GM18511 (cell line): ENCODE data around the gene MAP7.

Experiments
- ATAC-seq: cut with Tn5 transposase; IDR thresholded peaks from one replicate; pipeline ENCODE4 v1.9.1; 2021; ENCODE audit warnings: mild to moderate bottlenecking, moderate library complexity; ENCODE audit not compliant: unreplicated experiment

MAP7 gene

DNA sequence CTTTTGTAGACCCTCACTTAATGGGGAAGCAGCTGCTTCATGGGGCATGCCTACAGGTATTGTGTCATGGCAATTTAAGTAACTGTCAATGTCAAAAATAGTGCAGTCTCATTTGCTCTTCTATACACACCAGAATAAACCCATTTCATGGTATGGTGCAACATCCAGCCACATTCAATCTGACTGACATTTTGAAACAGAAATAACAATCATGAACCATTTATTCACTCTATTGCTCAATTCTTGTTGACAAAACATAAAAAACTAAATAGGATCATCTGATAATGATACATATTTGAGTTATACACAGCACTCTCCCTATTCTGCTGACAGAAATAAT, 122.9 kb downstream of the MAP7 start:
- no peak for ATAC-seq

- ATAC-seq, result no peak
Observed at GRCh38 chr6:136426627-136427377, 123.4 kb downstream of the MAP7 start.

- no peak for ATAC-seq
Observed at GRCh38 chr6:136425793-136426192, 124.4 kb downstream of the MAP7 start.

DNA sequence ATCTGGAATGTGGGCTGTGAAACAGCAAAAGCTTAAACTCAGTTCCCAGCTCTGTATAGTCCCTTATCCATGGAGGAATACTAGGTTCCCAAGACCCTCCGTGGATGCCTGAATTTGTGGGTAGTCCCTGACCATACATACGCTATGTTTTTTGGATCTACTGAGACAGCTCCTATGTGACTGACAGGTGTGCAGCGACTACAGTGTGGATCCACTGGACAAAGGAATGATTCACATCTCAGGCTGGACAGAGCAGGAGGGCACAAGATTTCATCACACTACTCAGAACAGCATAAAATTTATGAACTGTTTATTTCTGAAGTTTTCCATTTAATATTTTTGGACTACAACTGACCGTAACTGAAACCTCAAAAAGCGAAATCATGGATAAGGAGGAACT, 125.3 kb downstream of the MAP7 start:
- no peak for ATAC-seq

DNA sequence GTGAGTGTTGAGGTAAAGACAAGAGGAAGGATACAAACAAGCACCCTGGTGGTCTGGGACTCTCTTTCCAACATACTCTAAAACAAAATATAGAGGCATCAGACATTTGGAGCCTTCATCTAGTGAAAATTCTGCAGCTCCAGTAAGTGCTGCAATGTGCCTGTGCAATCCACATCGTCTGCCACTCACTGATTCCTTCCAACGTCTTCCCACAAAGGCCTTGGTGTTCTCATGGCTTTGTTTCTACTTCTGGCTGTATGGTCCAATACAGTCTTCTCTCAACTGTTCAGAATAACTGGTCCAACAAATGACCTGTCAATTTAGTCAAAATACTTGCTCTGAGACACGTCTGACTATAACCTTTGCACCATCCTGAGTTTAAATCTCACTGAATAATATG, 125.8 kb downstream of the MAP7 start:
- ATAC-seq, result no peak

- ATAC-seq, result no peak
Observed at GRCh38 chr6:136421537-136422158, 128.6 kb downstream of the MAP7 start.

DNA sequence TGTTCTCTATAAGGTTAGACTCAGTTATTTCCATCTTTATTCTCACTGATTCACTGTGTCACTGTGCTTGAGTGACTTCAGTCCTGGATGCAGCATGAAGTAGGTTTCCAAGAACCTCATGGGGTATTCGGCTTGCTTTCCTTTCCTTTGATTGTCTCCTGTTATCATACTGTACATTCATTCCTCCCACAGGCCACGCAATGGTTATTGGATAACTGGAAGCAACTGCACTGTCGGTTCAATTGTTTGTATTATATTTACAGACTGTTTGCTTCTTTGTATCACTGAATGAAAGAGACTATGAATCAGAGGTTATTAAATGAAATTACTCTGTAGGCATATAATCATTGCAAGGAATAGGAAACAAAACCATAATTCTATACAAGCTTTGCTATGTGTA, 129.4 kb downstream of the MAP7 start:
- no peak for ATAC-seq

- no peak for ATAC-seq
Observed at GRCh38 chr6:136415351-136416007, 134.7 kb downstream of the MAP7 start.

DNA sequence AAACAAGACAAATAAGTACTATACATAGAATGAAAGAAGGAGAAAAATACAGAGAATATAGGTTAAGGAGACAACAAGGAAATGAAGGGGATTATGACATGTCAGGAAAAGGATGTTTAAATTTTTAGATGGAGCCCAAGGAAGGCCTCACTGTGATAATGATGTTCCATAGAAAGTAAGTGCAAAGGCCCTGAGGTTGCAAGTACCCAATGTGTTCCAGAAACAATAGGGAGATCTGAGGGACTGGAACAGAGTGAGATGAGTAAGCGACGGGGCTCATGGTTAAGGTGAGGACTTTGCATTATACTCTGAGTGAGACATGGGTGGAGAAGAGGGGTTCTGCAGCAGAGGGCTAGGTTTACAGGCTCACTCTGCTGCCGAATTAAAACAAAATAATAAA, 137.8 kb downstream of the MAP7 start:
- no peak for ATAC-seq

DNA sequence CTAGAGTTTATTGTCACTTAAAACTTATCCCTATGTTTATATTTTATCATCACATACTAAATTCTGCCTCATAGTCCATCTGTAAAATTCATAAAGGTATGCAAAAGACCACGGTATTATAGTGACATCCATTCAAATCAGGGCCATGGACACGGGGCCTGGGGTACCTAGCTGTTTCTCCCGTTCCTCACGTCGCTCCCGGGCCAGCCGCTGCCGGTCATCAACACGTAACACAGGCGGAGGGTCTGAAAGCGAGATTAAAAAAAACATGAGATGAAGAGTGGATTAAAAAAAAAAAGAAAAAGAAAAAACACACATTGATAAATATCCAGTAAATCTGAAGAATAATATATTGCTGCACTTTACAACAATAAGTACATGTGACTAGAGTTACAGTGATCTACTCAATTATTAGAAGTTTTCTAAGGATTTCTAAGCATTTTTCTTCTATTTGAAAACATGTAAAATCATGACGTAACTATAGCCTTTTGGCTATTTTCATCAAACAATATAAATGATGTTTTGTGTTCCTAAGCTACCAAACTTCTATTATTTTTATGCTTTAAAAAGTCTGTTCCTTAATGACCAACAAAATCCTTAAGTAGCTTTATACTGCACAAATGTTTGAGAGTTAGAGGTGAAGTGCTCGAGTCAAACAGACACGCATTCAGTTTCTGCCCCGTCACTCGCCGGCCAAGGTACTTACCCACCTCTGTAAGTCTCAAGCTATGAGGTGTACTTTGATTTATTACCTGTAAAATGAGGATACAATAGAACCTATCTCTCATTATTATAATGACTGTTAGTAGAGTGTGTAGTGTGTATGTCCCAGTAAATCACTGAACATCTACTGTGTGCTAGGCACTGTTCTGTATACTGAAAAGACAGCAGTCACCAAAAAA, 138.5 kb downstream of the MAP7 start:
- ATAC-seq, result no peak

- ATAC-seq, result no peak
Observed at GRCh38 chr6:136411025-136411325, 139.2 kb downstream of the MAP7 start.

DNA sequence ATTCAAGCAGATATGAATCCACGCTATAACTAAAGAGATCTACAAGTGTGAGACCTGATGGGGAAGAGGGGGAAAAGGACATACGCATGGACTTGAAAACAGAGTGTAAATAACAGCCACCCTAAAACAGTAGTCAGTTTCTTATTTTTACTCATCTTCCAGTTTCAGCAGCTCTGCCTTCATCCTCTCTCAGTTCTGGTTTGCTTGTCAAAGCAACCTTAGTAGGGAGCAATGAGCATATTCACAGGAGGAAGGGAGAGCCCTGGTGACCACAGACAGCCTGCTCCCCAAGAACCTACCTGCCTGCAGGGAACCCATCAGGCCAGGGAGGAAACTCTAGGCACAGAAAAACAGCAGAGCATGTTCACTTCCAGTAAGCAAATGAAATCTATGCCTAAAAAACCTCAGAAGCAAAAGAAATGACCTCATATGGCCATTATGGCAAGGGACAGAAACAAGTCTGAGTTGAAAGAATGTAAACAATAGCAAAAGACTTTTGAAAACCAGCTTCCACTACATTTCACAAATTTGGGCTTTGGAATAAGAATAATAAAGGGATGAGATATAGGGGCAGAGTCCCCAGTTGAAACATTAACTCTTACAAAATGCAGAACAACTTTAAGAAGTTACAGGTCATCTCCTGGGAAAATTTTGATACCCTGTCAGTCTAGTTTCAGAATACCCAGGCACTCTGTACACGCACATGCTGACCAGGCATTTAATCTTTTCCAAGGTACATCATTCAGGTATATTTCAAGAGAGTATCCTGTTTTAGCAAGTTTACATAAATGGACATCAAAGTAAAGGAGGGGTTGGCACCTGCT, 139.8 kb downstream of the MAP7 start:
- ATAC-seq, result no peak

DNA sequence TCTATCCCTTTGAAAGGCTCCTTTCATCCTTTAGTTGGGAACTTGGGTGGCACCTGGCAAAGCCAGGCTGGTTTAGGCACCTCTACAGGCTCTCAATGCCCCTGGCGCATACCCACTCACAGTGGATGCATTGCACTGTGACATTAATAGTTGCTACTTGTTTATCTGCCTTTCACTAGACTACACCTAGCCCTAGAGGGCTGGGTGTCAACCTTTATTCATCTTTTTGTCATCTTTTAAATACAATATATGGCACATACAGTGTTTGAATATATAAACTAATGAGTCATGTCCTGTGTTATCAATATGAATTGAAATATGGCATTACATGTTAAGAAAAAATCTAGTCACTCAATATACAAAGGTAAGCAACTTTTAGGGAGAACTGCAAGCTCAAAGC, 140.6 kb downstream of the MAP7 start:
- no peak for ATAC-seq

GRCh38 chr6:136408204-136408603, 142.0 kb downstream of the MAP7 start:
- no peak for ATAC-seq

- ATAC-seq, result no peak
Observed at GRCh38 chr6:136405420-136406029, 144.7 kb downstream of the MAP7 start.

DNA sequence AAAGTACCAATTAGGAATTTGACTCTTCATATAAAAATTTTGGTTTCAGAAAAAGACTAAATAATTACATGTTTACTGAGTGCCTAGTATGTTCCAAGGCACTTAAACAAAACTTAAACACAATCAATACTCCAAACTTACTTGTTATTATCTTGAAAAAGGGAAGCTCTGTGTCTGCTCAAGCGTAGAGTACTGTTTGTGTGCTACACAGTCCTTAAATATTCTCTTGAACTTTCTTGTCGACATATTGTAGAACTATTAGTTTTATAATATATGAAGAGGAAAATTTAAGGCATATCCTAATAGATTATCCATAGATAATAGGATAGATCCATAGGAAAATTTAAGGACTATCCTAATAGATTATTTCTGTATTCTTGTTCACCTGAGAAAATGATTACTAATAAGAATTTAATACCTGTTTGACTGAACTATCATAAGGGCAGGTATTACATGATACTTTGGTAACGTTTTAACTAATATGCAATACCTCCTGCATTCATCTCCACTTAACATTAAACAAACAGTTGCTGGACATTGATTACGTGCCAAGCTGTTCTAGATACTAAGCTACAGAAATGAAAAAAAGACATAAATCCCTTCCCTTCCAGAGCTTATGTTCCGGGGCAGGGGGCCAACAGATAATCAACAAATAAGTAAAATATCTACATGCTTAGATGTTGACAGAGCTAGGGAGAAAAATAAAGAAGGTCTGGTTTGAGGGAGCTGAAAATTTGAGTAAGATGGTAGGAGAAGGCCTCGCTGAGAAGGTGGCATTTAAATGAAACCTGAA, 145.4 kb downstream of the MAP7 start:
- ATAC-seq, result no peak

GRCh38 chr6:136404007-136404406, 146.2 kb downstream of the MAP7 start:
- no peak for ATAC-seq

DNA sequence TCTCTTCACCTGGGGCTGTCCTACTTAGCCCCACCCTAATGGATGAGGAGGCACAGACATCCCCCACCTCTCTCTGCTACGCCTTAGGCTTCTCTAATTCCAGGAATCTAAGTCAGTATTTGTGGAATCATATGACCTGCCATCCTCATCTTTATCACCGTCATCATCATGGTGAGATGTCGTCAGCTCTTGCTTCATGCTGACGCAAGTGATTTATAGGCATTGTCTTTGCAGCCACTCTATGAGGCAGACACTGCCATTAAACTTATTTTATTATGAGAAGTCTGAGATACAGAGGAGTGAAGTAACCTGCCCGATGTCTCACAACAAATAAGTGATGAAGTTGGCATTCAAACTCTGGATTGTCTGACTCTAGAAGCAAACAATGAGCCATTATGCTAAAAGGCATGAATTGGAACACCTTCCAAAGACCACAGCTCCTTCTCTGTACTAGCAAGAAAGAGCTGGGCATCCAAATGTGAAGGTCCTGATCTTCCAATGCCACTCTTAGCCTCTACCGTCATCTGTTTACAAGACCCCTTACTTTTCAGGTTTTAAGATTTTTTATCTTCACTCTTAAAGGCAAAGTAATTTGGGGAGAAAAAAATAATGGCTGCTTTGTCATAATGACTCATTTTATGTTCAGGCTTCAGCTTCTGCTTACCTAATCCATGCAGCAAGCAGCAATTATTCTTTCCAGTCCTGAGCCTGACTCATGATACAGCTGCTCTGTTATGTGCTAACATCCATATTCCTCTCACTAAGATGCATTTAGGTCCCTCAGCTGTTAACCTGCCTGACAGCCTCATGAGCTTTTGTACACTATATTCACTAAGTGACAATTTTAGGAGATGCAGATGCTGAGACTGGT, 146.9 kb downstream of the MAP7 start:
- no peak for ATAC-seq

DNA sequence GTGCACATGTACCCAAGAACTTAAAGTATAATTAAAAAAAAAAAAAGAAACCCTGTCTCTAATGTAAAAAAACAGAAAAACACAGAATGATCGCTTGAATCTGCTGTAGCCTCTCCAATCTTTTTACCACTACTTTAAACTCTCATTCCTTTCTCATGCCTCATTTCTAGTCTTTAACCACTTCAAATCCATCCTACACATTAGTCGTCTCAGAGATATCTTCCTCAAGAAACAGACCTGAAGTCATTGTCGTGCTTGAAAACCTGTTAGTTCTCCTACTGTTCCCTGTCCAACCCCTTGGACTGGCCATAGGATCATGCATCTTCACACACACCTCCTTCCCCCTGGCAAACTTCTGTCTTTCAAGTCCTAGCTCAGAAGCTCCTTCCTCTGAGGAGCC, 148.5 kb downstream of the MAP7 start:
- no peak for ATAC-seq
